GM20431 (cell line): ENCODE data around the gene RILPL1.
"Not testable (repeated sequence)": the region's sequence is repeated elsewhere in the genome, so short reads cannot be mapped to it uniquely, and the experiment has no call there.

Experiments used
- in situ Hi-C: fragments of 300-500 bp; cut with MseI, MboI; formaldehyde crosslinking; loops from one replicate; pipeline ENCODE4 v1.15.0; 2020; ENCODE audit warnings: low sequenced_read_pairs; ENCODE audit not compliant: unreplicated experiment

RILPL1 gene

GRCh38 chr12:123498126-123498825, 35.2 kb downstream of the RILPL1 start:
- in situ Hi-C loops: no loop called here

DNA sequence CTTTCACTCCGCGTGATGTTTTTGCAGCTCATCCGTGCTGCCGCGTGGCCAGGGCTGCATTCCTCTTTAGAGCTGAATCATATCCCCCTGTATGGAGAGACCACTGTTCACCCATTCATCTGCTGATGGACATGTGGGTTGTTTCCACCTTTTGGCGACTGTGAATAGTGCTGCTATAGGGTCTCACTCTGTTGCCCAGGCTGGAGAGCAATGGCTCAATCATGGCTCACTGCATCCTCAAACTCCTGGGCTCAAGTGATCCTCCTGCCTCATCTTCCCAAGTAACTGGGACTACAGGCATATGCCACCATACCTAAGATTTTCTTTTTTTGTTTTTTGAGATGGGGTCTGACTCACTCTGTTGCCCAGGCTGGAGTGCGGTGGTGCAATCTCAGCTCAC, 36.5 kb downstream of the RILPL1 start:
- in situ Hi-C loops: no loop called here

GRCh38 chr12:123494124-123494851, 39.2 kb downstream of the RILPL1 start:
- in situ Hi-C loops: no loop called here

GRCh38 chr12:123492339-123493039, 41.0 kb downstream of the RILPL1 start:
- in situ Hi-C loops: not testable (repeated sequence)

GRCh38 chr12:123491481-123491880, 42.0 kb downstream of the RILPL1 start:
- in situ Hi-C loops: no loop called here

DNA sequence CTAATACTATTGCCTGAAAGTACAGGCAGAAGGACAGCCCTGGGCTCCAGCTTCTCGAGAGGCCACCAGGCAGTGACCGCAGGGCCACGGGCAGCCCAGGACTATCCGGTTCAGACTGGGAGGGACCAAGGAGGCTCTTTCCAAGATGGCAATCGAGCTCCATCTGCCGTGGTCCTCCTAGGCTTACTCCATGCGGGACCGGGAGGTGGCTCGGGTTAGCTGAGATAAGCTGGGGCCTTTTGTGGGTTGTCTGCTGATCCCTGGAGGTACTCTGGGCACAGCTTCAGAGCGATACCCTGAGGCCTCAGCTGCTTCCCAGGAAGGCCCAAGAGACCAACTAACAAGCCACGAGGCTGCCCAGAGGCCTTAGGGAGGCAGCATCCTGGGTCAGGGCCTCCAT, 42.5 kb downstream of the RILPL1 start:
- in situ Hi-C loops: no loop called here

- in situ Hi-C loops: no loop called here
Observed at GRCh38 chr12:123490089-123490488, 43.4 kb downstream of the RILPL1 start.

DNA sequence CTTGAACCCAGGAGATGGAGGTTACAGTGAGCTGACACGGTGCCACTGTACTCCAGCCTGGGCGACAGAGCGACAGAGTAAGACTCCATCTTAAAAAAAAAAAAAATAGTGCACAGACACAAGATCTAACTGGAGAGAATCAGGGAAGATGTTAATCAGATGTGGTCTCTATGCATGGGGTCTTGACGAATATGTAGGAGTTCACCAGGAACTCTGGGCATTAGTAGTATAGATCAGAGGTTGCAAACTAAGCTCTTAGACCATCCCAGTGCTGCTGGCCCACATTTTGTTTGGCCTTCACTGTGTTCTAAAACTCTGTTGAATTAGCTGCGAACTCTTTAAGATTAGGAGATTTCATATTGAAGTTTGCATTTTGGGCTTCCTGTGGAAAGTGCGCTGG, 43.9 kb downstream of the RILPL1 start:
- in situ Hi-C loops: no loop called here

GRCh38 chr12:123488539-123489230, 44.8 kb downstream of the RILPL1 start:
- in situ Hi-C loops: no loop called here

GRCh38 chr12:123487428-123487827, 46.1 kb downstream of the RILPL1 start:
- in situ Hi-C loops: no loop called here

DNA sequence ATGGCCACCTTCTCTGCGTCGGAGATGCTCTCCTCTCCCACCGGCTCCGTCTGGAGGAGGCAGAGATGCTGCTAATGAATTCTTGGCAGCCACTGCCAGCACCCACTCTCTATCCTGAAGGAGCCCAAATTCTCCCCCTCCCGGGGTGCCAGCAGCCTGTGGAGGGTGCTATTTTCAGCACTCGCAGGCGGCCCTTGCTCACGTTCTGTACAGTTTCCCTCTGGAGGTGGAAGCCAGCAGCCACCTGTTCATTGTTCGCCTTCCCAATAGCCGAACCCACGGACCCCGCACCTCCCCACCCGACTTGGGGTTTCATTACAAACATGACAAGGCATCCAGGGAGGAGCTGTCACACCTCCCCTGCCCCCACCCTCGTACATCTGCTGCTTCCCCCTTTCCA, 47.8 kb downstream of the RILPL1 start:
- in situ Hi-C loops: no loop called here

- in situ Hi-C loops: no loop called here
Observed at GRCh38 chr12:123483602-123484248, 49.8 kb downstream of the RILPL1 start.

- in situ Hi-C loops: no loop called here
Observed at GRCh38 chr12:123482876-123483275, 50.6 kb downstream of the RILPL1 start.

GRCh38 chr12:123481251-123481650, 52.3 kb downstream of the RILPL1 start:
- in situ Hi-C loops: not testable (repeated sequence)

GRCh38 chr12:123479442-123480180, 53.9 kb downstream of the RILPL1 start:
- in situ Hi-C loops: no loop called here

- in situ Hi-C loops: no loop called here
Observed at GRCh38 chr12:123478762-123479161, 54.8 kb downstream of the RILPL1 start.

DNA sequence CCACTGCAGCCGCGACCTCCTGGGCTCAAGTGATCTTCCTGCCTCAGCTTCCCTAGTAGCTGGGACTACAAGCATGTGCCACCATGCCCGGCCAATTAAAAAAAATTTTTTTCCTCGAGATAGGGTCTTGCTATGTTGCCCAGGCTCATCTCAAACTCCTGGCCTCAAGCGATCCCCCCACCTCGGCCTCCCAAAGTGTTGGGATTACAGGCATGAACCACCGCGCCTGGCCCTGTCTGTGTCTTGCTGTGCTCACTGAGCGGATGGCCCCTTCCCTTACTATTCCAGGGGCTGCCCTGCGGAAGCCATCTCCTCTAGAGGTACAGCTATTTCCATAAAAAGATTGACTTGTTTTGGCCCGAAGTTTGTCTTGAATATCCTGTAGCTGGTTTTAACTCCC, 55.5 kb downstream of the RILPL1 start:
- in situ Hi-C loops: no loop called here

DNA sequence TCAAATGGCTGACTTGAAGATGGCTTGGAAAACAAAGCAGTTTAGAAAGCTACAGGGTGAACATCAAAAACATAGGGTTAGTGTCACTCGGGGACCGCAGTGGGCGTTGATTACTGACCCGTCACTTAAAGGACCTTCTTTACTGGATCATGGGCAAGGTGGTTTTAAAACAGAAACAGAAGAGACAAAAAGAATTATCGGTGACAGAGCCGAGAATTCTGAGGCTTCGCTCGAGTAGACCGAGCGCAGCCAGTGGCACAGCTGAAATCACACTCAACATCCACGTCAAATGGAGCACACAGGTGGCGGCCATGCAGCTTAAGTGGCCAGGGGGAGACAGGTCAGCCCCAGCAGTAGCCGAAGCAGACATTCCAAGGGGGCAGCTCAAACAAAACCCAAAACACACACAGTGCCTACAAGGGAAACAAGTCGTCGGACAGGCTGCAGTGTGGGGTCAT, 58.2 kb downstream of the RILPL1 start:
- in situ Hi-C loops: no loop called here

DNA sequence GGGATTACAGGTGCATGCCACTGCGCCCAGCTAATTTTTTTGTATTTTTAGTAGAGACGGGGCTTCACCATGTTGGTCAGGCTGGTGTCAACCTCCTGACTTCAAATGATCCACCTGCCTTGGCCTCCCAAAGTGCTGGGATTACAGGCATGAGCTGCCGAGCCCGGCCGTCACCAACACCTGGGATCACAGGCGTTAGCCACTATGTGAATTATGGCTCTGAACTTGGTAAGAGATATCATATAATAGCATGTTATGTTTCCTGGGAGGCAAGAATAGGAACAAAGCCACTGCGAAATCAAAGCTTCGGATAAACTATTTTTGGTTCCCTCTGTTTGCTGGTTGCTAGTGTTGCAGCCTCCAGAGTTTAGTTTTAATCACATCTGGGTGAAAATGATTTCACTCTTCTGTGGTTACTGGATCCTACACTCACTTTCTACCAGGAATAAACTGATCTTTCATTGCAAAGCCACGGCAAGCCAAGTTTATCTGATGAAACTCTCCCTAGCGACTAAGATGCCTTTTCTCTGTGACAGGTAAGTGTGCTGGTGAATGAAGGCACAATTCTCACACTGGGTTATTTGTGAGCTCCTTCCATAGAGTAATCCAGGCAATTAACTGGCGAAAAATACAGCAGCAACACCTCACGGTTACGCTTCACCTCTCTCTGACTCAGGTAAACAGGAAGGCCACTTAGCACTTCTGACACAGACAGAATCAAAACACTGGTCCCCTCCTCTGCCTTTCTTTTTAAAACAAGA, 58.9 kb downstream of the RILPL1 start:
- in situ Hi-C loops: no loop called here
